ENCODE measurements around the gene PDE4B. TPM values are rescaled to one million over a fixed set of nuclear protein-coding genes. Genes with fewer than 3 reads are reported as not detected.

Gene PDE4B
- total RNA-seq, 1 donor from 2014 or later: 0.29 TPM

GRCh38 chr1:65949933-65950332 is 157.2 kb downstream of the PDE4B start:
- Mint-ChIP-seq H3K9me3 (ENCODE audit: low read depth) (no peaks in the 10 kb centered on the region), H3K36me3 (ENCODE audit: insufficient read depth) (no peaks in the 10 kb centered on the region), H3K27ac (no peak overlapping the region), H3K27me3 (peaks cover 7% of the 10 kb centered on the region), H3K4me1 (ENCODE audit: low read depth) (peaks cover under 1% of the 10 kb centered on the region), H3K4me3 (ENCODE audit: low read depth) (no peak overlapping the region)
- no peak for DNase-seq (ENCODE audit: low spot score, unreplicated experiment)
- TF ChIP-seq CTCF (IDR thresholded peaks at IDR 0.05; ENCODE audit: unreplicated experiment): no peak

- H3K9me3 Mint-ChIP-seq (ENCODE audit: low read depth): no peaks in the 10 kb centered on the region
- DNase-seq (ENCODE audit: low spot score, unreplicated experiment): no peak
- H3K36me3 Mint-ChIP-seq (ENCODE audit: insufficient read depth): no peaks in the 10 kb centered on the region
- no peak overlapping the region for H3K4me3 Mint-ChIP-seq (ENCODE audit: low read depth)
- H3K27me3 Mint-ChIP-seq: peaks cover 16% of the 10 kb centered on the region
- TF ChIP-seq CTCF (IDR thresholded peaks at IDR 0.05; ENCODE audit: unreplicated experiment): no peak
- peaks cover 7% of the 10 kb centered on the region for H3K4me1 Mint-ChIP-seq (ENCODE audit: low read depth)
- no peak overlapping the region for H3K27ac Mint-ChIP-seq
Observed at GRCh38 chr1:65952696-65953095, 160.0 kb downstream of the PDE4B start.

- Mint-ChIP-seq H3K27ac (no peak overlapping the region), H3K4me3 (ENCODE audit: low read depth) (no peak overlapping the region), H3K36me3 (ENCODE audit: insufficient read depth) (no peaks in the 10 kb centered on the region), H3K9me3 (ENCODE audit: low read depth) (no peaks in the 10 kb centered on the region), H3K27me3 (peaks cover 16% of the 10 kb centered on the region), H3K4me1 (ENCODE audit: low read depth) (peaks cover 7% of the 10 kb centered on the region)
- DNase-seq (ENCODE audit: low spot score, unreplicated experiment): no peak
- no peak for TF ChIP-seq CTCF (IDR thresholded peaks at IDR 0.05; ENCODE audit: unreplicated experiment)
Observed at GRCh38 chr1:65953170-65953569, 160.5 kb downstream of the PDE4B start.

- DNase-seq (ENCODE audit: low spot score, unreplicated experiment): no peak
- no peak overlapping the region for H3K4me3 Mint-ChIP-seq (ENCODE audit: low read depth)
- no peak for TF ChIP-seq CTCF (IDR thresholded peaks at IDR 0.05; ENCODE audit: unreplicated experiment)
Observed at GRCh38 chr1:65955071-65955470, 162.4 kb downstream of the PDE4B start.

DNA sequence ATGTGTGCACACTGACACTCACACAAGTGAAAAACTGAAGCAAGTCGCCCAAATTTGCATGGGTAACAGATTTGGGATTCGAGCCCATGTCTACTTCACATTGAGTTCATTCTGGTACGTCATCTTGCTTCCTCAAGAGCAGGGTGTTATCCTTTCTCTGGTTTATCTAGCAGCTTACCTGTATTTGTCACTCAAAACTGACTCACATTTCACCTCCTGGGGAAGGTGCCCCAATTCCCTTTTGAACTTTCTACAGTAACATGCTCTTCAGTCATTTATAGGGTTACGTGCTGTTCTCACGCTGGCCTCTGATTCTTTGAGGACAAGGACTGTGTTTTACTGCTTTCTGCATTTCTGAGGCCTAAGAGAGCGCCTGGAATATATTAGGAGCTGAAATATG is 162.8 kb downstream of the PDE4B start:
- H3K27me3 Mint-ChIP-seq: peaks cover 22% of the 10 kb centered on the region
- no peak for TF ChIP-seq CTCF (IDR thresholded peaks at IDR 0.05; ENCODE audit: unreplicated experiment)
- no peak overlapping the region for H3K27ac Mint-ChIP-seq

More at GRCh38 chr1:65955071-65955470, 162.4 kb downstream of the PDE4B start:
- Mint-ChIP-seq H3K27ac (peak overlapping the region; percentile 56), H3K9me3 (ENCODE audit: low read depth) (no peaks in the 10 kb centered on the region), H3K27me3 (peaks cover 19% of the 10 kb centered on the region), H3K4me1 (ENCODE audit: low read depth) (peaks cover 7% of the 10 kb centered on the region), H3K36me3 (ENCODE audit: insufficient read depth) (no peaks in the 10 kb centered on the region)

More for the DNA sequence above, 162.8 kb downstream of the PDE4B start:
- H3K4me3 Mint-ChIP-seq (ENCODE audit: low read depth): no peak overlapping the region
- peaks cover 7% of the 10 kb centered on the region for H3K4me1 Mint-ChIP-seq (ENCODE audit: low read depth)
- no peaks in the 10 kb centered on the region for H3K9me3 Mint-ChIP-seq (ENCODE audit: low read depth)
- no peak for DNase-seq (ENCODE audit: low spot score, unreplicated experiment)
- H3K36me3 Mint-ChIP-seq (ENCODE audit: insufficient read depth): no peaks in the 10 kb centered on the region

Data from progenitor cell of endocrine pancreas (in vitro differentiated cells).